GM21529 (cell line): ENCODE measurements around the gene QSER1.
"Not testable (repeated sequence)": the region's sequence is repeated elsewhere in the genome, so short reads cannot be mapped to it uniquely, and the experiment has no call there.

Experiments
- ATAC-seq: cut with Tn5 transposase; IDR thresholded peaks from one replicate; pipeline ENCODE4 v1.9.1; 2021; ENCODE audit not compliant: unreplicated experiment

Gene QSER1

DNA sequence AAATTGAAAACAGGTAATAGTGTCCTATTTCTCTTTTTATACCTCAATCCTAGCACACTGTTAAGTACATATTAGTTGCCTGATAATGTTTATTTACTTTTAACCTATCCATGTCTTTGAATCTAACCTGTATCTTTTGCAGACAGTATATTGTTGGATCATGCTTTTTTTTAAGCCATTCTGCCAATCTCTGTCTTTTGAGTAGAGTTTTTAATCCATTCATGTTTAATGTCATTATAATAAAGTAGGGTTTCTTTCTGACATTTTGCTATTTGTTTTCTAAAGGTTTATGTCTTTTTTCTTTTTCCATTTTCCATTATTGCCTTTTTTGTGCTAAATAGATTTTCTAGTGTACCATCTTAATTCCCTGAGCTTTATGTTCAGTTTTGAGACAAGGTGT, 99.3 kb downstream of the QSER1 start:
- ATAC-seq, result no peak

DNA sequence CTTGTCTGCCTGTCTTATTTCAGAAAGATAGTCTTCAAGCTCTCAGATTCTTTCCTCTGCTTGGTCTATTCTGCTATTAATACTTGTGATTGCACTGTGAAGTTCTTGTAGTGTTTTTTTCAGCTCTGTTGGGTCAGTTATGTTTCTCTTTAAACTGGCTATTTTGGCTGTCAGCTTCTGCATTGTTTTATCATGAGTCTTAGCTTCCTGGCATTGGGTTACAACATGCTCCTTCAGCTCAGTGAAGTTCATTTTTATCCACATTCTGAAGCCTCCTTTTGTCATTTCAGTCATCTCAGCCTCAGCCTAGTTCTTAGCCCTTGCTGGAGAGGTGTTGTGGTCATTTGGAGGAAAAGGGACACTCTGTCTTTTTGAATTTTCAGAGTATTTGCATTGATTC, 107.6 kb downstream of the QSER1 start:
- ATAC-seq, result no peak

GRCh38 chr11:33001281-33001680, 108.7 kb downstream of the QSER1 start:
- no peak for ATAC-seq

DNA sequence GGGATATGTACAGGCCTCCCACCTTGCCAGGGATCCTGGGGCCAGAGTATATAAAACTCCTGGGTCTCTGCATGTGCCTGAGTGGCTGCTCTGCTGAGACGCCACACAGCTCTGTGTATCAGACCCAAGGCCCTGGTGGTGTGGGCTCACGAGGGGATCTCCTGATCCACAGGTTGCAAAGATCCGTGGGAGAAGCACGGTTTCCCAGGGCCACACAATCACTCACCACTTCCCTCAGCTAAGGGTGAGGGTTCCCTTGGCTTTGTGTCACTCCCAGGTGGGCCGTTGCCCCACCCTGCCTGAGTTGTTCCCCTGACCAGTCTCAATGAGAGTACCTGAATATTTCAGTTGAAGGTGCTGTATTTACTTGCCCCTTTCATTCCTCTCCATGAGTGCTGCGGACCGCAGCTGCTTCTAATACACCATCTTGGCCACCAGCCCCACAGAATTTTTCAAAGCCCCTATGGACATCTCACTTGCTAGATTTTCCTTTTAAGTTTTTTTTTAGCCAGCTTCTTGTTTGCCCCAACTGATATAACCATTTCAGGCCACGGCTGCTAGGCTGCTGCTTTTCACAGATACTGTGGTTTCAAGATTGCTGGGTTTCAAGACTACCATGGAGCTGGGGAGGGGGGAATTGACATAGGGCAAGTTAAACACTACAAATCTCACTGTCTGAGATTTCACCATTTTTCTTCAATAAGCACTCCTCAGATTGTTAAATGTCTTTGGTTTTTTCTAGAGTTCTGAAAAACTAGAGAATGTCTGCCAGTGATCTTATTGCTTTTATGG, 109.3 kb downstream of the QSER1 start:
- ATAC-seq, result no peak

DNA sequence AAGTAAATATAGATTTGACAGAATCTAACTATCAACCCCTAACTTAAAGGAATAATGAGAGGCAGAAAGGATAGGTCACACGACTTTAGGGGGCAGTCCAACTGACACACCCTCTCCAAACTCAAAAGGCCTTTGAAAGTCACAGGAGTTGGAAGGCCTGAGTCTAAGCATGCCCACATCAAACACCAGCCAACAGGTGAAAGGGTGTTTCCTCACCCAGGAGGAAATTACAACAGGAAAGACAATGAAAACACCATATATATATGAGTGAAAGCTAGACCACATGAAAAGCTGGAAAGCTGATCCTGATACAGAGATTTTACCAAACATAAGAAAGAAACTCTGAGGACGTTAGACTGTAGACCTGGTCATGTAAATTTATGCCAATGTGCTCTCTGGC, 112.6 kb downstream of the QSER1 start:
- no peak for ATAC-seq

- ATAC-seq, result no peak
These were observed 113.4 kb downstream of the QSER1 start for GRCh38 chr11:33006010-33006409.

DNA sequence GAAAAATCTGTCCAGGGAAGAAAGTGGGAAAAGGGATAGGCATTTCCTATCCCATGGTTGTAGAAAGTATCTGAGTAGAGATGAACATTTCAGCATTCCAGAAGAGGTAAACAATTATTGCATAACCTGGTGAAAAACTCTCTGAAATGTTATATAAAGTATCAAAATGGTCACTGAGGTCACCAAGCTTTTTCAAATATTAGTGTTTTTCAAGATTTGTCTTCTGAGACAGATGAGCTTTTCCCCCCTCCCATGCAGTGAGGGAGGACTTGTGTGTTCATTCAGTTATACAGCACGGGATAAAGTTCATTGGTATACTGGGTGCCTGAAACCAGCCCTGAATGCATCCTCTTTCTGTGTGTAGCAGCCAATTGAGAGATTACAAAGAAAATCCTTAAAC, 121.1 kb downstream of the QSER1 start:
- ATAC-seq, result no peak

DNA sequence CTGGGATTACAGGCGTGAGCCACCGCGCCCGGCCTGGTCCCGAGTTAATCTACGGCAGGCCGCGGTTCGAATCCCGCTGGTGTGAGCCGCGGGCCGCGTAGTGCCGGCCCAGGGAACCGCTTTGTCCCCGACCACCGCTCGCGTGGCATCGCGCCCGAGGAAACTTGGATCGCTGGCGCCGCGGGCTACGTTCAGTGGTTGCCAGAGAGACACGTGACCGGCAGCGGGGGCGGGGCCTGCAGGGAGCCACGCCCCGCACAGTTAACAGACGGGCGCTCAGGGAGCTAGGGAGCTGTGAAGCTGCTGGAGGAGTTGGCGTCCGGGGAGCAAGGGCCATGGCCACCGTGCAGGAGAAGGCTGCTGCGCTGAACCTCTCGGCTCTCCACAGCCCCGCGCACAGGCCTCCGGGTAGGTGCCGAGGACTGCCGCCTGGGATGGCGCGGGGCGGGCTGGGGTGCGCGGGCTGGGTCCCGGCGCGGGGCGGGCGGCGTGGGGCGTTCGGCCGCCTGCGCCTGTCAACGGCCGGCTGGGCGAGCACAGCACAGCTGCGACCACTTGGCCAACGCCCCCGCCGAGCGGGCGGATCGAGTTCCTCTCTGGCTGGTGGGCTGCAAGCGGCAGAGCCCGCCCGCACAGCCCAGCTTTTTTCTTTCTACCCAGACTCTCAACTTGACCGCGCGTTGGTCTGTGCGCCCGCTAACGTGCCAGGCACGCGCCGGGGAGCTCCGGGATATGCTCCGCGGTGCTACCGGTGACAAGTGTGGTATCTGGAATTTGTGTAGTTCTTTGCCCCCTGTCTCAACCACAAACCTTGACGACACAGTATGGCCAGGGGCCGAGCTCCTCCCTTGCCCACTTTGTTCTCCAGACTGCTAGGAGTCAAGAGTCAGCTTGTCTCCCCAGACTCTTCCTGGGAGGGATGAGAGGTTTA, 123.3 kb downstream of the QSER1 start, which contains the start of gene DEPDC7:
TSS of gene DEPDC7 (plus strand) at position 258 of the 931 bp plus-strand sequence. CDS start at position 336, 78 bp downstream.
- peak; percentile 70 for ATAC-seq

GRCh38 chr11:33016654-33017053, 124.0 kb downstream of the QSER1 start:
- no peak for ATAC-seq

- no peak for ATAC-seq
These were observed 124.9 kb downstream of the QSER1 start for GRCh38 chr11:33017478-33017877.

DNA sequence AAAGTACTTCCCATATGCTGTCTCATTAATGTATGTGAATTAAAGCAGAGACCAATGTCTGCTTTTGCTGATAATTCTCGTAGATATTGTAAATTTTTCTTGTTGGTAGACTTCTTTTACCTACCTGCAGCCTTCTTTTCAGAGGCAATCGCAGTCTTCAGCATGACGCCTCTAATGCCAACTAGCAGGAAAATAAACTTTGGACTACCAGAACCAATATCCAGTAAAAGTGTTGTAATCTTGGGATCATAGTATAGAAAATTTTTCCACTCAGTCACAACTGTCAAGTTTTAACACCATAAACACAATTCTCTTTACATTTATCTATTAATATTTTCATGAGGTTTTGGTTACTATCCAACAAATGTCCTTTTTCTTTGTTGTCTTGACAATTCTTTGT, 125.4 kb downstream of the QSER1 start:
- ATAC-seq, result no peak

- ATAC-seq, result no peak
These were observed 126.2 kb downstream of the QSER1 start for GRCh38 chr11:33018840-33019239.

DNA sequence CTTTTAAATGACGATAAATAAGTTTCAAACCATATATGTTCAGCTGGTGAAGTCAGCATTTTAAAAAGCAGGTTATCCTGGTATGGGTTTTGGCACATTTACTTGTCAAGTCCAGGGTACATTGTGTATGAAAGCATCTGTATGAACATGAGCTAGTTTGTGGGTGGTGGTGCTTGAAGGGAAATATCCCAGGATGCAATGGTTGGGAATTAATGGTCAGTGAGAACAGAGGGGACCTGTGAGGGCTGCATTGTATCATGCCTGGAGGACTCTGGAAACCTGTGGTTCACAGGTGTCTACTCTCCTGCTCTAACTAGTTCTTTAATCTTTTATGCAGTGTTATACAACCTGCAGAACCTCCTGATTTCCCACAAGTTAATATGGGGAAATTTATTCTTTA, 128.9 kb downstream of the QSER1 start:
- no peak for ATAC-seq

GRCh38 chr11:33021937-33022336, 129.3 kb downstream of the QSER1 start:
- ATAC-seq, result no peak

- no peak for ATAC-seq
These were observed 132.7 kb downstream of the QSER1 start for GRCh38 chr11:33025339-33025722.

DNA sequence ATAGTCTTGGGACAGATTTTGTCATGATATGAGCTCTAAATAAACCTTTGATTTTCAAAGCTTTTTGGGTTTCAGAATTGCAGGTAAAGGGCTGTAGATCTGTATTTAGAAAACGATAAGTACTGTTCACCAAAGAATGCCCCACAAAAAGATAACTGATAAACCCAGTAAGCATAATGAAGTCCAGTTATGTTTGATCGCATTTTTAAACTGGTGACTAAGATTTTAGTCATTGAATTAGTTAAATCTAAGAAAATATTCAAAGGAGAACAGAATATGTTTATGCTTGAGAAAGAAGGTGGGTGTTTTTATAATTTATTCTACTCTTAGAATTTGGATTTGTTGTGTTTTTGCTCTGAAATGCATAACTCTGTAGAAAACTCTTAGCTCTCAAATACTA, 134.6 kb downstream of the QSER1 start:
- no peak for ATAC-seq

DNA sequence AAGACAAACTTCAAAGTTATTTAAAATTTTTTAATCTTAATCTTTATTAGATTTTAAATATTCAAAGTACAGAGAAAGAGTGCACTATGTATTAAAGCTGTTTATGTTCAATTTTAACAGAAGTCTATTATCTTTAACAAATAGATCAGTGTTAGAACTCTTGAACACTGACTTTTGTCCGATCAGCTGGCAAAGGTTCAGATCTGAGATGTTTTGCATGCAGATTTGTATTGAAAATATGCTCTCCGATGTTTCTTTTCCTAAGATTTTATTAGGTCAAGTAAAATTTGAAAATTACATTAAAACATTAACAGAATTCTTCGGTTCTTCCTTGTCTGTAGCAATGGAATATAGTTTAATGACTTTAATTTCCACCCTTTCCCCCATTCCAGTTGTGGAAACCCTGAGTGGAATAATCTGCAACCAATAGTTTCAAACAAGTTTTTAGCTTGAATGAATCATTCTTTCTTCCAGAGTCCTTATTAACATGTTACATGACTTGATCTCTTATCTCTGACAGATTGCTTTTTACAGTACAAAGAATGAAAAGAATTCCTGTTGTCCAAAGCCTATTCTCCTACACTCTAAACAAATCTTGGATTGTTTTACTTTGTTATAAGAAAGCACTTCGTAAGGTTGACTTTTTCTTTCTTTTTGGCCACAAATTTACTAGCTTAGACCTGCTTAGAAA, 135.4 kb downstream of the QSER1 start:
- ATAC-seq, result no peak

- no peak for ATAC-seq
These were observed 135.9 kb downstream of the QSER1 start for GRCh38 chr11:33028537-33028914.

DNA sequence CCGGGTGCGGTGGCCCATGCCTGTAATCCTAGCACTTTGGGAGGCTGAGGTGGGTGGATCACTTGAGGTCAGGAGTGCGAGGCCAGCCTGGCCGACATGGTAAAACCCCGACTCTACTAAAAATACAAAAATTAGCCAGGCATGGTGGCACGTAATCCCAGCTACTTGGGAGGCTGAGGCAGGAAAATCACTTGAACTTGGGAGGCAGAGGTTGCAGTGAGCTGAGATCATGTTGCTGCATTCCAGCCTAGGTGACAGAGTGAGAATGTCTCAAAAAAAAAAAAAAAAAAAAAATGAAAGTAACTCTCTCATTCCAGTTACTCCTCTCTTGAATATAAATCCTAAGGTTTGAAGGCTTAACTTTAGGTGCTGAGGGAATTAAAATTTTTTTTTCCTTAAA, 136.6 kb downstream of the QSER1 start:
- ATAC-seq, result not testable (repeated sequence)
